ENCODE results near the gene ASH1L. TPM values are rescaled to one million over a fixed set of nuclear protein-coding genes. Genes with fewer than 3 reads are reported as not detected.

ASH1L gene
- total RNA-seq, 1 experiment from 2014 or later, result 30.5 TPM

DNA sequence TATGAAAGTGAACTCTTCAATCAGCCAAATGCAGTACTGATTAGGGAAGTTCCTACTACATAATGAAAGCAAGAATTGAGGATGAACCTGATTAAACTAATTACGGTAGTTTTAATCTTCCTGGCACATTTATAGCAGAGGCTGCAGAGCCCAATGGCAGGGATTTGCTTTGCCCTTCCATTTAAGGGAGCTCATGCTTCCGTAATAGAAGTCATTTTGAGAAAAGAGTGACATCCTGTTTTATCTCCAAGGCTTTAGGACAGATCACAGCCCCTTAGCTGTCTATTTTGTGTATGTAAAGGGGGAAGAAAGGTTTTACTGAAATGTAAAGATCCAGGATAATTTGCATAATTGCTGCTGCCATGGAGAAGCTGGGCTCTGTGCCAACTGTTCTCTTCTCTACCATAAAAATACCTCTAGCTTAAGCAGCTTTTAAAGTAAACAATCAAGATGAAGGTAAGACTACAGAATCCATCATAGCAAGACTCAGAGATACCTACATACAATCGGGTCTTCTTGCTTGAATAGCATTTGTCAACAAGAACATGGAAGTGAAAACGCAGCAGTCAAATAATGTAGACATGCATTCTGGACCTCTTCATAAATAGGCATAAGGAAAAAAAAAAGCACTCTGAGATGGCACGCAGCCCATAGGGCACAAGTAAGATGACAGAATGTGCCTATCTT lies 62.5 kb downstream of the ASH1L start:
- H3K4me1 ChIP-seq (ENCODE audit: control insufficient read depth in 1 of 2, insufficient read depth in 2 of 2, low read length in 2 of 2), result no peaks in the 10 kb centered on the region
- intact Hi-C loops (cut with micrococcal nuclease), result loop anchor here (5.0 kb wide), 1 partner anchor 223 kb away; the partner anchor contains the start of gene HCN3
- peaks cover 2% of the 10 kb centered on the region; the same call in 1 of the 2 replicates for H4K20me1 ChIP-seq (ENCODE audit: insufficient read depth)
- BruUV-seq (replicated peaks), result no TSS peak
- no peak overlapping the region for H3K27ac ChIP-seq (ENCODE audit: low read depth, low read length)
- no peaks in the 10 kb centered on the region for H3K27me3 ChIP-seq (ENCODE audit: insufficient read depth, low read length)
- ATAC-seq (no peak), DNase-seq (ENCODE audit: low read depth, low spot score) (no peak)
- H3K79me2 ChIP-seq (ENCODE audit: insufficient read depth, low read length), result peaks cover 82% of the 10 kb centered on the region
- no peaks in the 10 kb centered on the region for H3K9me3 ChIP-seq (ENCODE audit: control insufficient read depth in 1 of 2, insufficient read depth in 1 of 2, low read depth in 1 of 2, low read length in 2 of 2)
- H3K9ac ChIP-seq (ENCODE audit: low read length), result no peak overlapping the region
- ChIA-PET CTCF (interaction anchor here (1.2 to 2.0 kb wide), 2 partner anchors 176 to 248 kb away, joined by 3 to 7 read pairs; no protein-coding TSS in a partner anchor), POLR2A (interaction anchor here (0.6 kb wide), 1 partner anchor 10 kb away, joined by 3 read pairs; no protein-coding TSS in a partner anchor), RAD21 (ENCODE audit: low non-redundant PET in 1 of 2, low total read pairs in 2 of 2, uncharacterized antibody in 2 of 2, unreplicated experiment in 2 of 2) (no interaction called here)
- no peak for TF ChIP-seq ZFX (IDR thresholded peaks at IDR 0.05)
- no peak overlapping the region for H3K4me2 ChIP-seq (ENCODE audit: low read length)
- no peak overlapping the region for H3K4me3 ChIP-seq (replicated peaks in 1 of 2; ENCODE audit: low read depth in 1 of 2, low read length in 2 of 2)
- no peaks in the 10 kb centered on the region for H3K9me2 ChIP-seq (ENCODE audit: insufficient read depth)
- no peak overlapping the region for H2AFZ ChIP-seq (ENCODE audit: low read depth, low read length, poor library complexity, severe bottlenecking)
- no peaks in the 10 kb centered on the region for H3K36me3 ChIP-seq (ENCODE audit: control insufficient read depth in 1 of 2, insufficient read depth in 2 of 2, low read length in 2 of 2)

GRCh38 chr1:155499263-155499662 lies 63.3 kb downstream of the ASH1L start:
- H4K20me1 ChIP-seq (ENCODE audit: insufficient read depth), result no peaks in the 10 kb centered on the region
- ATAC-seq, result no peak
- no peaks in the 10 kb centered on the region for H3K36me3 ChIP-seq (ENCODE audit: control insufficient read depth in 1 of 2, insufficient read depth in 2 of 2, low read length in 2 of 2)
- H2AFZ ChIP-seq (ENCODE audit: low read depth, low read length, poor library complexity, severe bottlenecking), result no peak overlapping the region
- no peak overlapping the region for H3K9ac ChIP-seq (ENCODE audit: low read length)
- ChIA-PET RAD21 (ENCODE audit: low non-redundant PET in 1 of 2, low total read pairs in 2 of 2, uncharacterized antibody in 2 of 2, unreplicated experiment in 2 of 2) (no interaction called here), POLR2A (no interaction called here), CTCF (interaction anchor here (1.2 to 2.0 kb wide), 2 partner anchors 176 to 248 kb away, joined by 3 to 7 read pairs; no protein-coding TSS in a partner anchor)
- intact Hi-C loops (cut with micrococcal nuclease), result no loop called here
- H3K9me3 ChIP-seq (ENCODE audit: control insufficient read depth in 1 of 2, insufficient read depth in 1 of 2, low read depth in 1 of 2, low read length in 2 of 2), result no peaks in the 10 kb centered on the region
- H3K4me2 ChIP-seq (ENCODE audit: low read length), result no peak overlapping the region
- H3K4me3 ChIP-seq (replicated peaks in 1 of 2; ENCODE audit: low read depth in 1 of 2, low read length in 2 of 2), result no peak overlapping the region
- no peak for DNase-seq (ENCODE audit: low read depth, low spot score)
- H3K27ac ChIP-seq (ENCODE audit: low read depth, low read length), result no peak overlapping the region
- H3K9me2 ChIP-seq (ENCODE audit: insufficient read depth), result no peaks in the 10 kb centered on the region
- no peaks in the 10 kb centered on the region for H3K4me1 ChIP-seq (ENCODE audit: control insufficient read depth in 1 of 2, insufficient read depth in 2 of 2, low read length in 2 of 2)
- H3K27me3 ChIP-seq (ENCODE audit: insufficient read depth, low read length), result no peaks in the 10 kb centered on the region
- BruUV-seq (replicated peaks), result no TSS peak
- peaks cover 82% of the 10 kb centered on the region for H3K79me2 ChIP-seq (ENCODE audit: insufficient read depth, low read length)
- TF ChIP-seq SRF (IDR thresholded peaks at IDR 0.05; ENCODE audit: low read depth) (no peak), RAD21 (IDR thresholded peaks at IDR 0.05; ENCODE audit: low read depth) (no peak), EZH2 (IDR thresholded peaks at IDR 0.05) (no peak), POLR2AphosphoS5 (IDR thresholded peaks at IDR 0.05; ENCODE audit: low read depth, low read length) (no peak), ZBTB33 (IDR thresholded peaks at IDR 0.05; ENCODE audit: extremely low read depth, insufficient replicate concordance, low read length) (no peak), JUND (IDR thresholded peaks at IDR 0.05) (no peak), ZFX (IDR thresholded peaks at IDR 0.05) (no peak), FOSL1 (IDR thresholded peaks at IDR 0.05; ENCODE audit: low read depth) (no peak), REST (IDR thresholded peaks at IDR 0.05; ENCODE audit: low read depth) (no peak), ELF1 (IDR thresholded peaks at IDR 0.05; ENCODE audit: borderline replicate concordance, low read depth) (no peak), EGR1 (IDR thresholded peaks at IDR 0.05; ENCODE audit: low read depth) (no peak), CBX3 (IDR thresholded peaks at IDR 0.05; ENCODE audit: low read depth) (no peak)
- TF ChIP-seq, protein P1, sequence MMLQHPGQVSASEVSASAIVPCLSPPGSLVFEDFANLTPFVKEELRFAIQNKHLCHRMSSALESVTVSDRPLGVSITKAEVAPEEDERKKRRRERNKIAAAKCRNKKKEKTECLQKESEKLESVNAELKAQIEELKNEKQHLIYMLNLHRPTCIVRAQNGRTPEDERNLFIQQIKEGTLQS (IDR thresholded peaks at IDR 0.05), result no peak
- TF ChIP-seq, protein P2, sequence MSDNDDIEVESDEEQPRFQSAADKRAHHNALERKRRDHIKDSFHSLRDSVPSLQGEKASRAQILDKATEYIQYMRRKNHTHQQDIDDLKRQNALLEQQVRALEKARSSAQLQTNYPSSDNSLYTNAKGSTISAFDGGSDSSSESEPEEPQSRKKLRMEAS (IDR thresholded peaks at IDR 0.05), result no peak

All from HCT116 (cell line).